Stimulated activated CD4-positive, alpha-beta T cell treated with anti-CD3 and anti-CD28 coated beads, Interleukin-1b, Interleukin-23, amount 100 ng/mL, for 1 hour (primary cell): Measurements from ENCODE around the gene CLOCK.

Source experiments
- DNase-seq, 2 donors: peaks; one replicate each; pipeline ENCODE4 v3.0.0-alpha.2; 2020; ENCODE audit warnings: low read depth in 2 of 2

Gene CLOCK

DNA sequence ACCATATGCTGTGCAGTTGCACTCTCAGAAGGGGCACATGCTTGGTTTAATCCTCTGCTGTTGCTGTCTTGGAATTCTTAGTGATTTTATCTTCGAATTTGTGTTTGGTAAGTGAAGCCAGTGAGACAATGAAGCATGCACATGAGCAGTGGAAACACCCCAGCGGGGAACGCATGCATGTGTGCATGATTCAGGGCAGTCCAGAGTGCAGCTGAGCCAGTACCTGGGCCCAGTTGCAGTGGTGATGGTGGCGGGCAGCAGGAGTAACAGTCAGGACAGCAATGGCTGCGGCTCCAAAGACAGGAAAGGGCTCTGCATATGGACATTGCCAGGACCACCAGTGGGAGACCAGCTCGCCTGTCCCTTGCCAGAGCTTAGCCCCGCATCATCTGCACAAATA lies 165.2 kb downstream of the CLOCK start:
- no peak for DNase-seq

DNA sequence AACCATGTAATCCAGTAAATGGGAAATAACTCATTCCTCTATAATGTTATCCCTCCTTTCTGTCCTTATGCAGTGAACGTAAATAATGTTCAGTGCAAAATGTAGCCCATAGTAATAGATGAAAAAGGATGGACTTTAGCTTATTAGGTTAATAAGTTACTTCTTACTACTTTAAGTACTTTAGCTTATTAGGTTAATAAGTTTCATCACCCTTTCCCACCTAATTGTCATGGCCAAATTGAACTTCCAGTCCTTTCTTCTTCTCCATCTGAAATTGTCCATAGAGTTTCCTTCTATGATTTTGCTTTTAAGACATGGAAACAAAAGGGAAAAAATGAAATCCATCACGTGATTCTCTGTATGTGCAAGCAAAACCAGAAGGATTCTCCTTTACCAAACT lies 166.1 kb downstream of the CLOCK start:
- no peak for DNase-seq

DNA sequence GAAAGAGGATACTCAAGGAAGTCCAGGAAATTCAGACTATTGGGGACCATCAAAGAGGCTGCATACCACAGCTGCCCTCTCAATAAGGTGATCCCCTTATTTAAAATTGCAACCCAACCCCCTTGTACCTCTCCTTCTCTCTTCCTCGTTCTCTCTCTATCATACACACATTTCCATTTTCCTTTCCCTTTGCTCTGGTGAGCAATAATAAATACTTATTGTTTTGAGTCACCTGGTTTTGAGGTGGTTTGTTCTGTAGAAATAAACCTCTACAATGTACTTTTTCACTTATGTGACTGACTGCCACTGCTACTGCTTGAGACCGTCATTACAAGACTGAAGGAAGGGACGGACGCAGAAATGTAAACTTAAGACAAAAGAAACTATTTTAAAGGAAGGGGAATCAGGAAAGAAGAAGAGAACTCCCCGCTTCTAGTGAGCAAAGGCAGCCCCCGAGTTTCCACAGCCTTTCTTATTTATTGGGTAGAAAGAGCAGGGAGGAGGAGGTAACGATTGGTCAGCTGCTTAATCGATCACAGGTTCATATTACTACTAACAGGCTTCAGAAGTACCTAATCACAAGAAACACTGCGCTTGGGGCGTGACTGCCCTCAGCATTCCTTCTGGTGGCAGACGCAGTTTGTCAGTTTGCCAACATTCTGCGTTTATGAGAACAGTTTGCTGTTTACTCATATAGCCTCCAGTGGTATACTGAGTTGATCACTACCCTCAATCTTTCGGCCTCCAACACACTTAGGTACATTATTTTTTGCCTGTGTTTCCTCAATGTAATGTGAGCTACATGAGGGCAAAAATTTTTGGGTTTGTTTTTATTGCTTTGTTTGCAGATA lies 167.9 kb downstream of the CLOCK start:
- DNase-seq = no peak
